Peyer's patch (tissue), 4 donors: ENCODE results near the gene PPP2R5C.

Experiments used
- CTCF ChIP-seq, 6 experiments: fragments of 450-650 bp in 4 of 6; fragments of 200-600 bp in 2 of 6; sonication (generic) in 1 of 6; IDR thresholded peaks; one replicate each; pipeline ENCODE4 v1.5.1; 2017 to 2019; ENCODE audit warnings: antibody characterized with exemption in 6 of 6, mild to moderate bottlenecking in 3 of 6, moderate library complexity in 1 of 6
- POLR2A ChIP-seq, 2 donors: fragments of 450-650 bp; IDR thresholded peaks; one replicate each; pipeline ENCODE4 v1.5.1; 2017; ENCODE audit warnings: antibody characterized with exemption in 2 of 2, mild to moderate bottlenecking in 2 of 2, moderate library complexity in 2 of 2

- TF ChIP-seq POLR2A (IDR thresholded peaks at IDR 0.05) (no peak), CTCF (IDR thresholded peaks at IDR 0.05) (no peak)
These were observed 202.3 kb downstream of the PPP2R5C start for GRCh38 chr14:101963656-101964296.
